K562 (cell line): ENCODE measurements around the gene ZNF124. TPM values are rescaled to one million over a fixed set of nuclear protein-coding genes. Genes with fewer than 3 reads are reported as not detected.

Experiments used
- ARHGAP35 ChIP-seq: fragments of 450-650 bp; IDR thresholded peaks from 2 replicates; pipeline ENCODE4 v1.6.1; 2018; ENCODE audit not compliant: partially characterized antibody
- CHD2 ChIP-seq: IDR thresholded peaks from 2 replicates; pipeline ENCODE4 v1.6.1; 2011; ENCODE audit warnings: low read depth, low read length
- ELF1 ChIP-seq: fragments of 200-800 bp; sonication (Bioruptor generic); IDR thresholded peaks from 2 replicates; pipeline ENCODE4 v1.6.1; 2016; ENCODE audit warnings: missing genetic modification characterization, missing compliant biosample characterization
- EWSR1 ChIP-seq: fragments of 450-650 bp; IDR thresholded peaks from 2 replicates; pipeline ENCODE4 v1.6.1; 2018; ENCODE audit warnings: borderline replicate concordance, mild to moderate bottlenecking, low read depth, moderate library complexity; ENCODE audit not compliant: partially characterized antibody
- HLTF ChIP-seq: fragments of 450-650 bp; IDR thresholded peaks from 2 replicates; pipeline ENCODE4 v1.6.1; 2016
- POLR2B ChIP-seq: fragments of 450-650 bp; IDR thresholded peaks from 2 replicates; pipeline ENCODE4 v1.6.1; 2018; ENCODE audit warnings: low read depth; ENCODE audit not compliant: partially characterized antibody
- POLR3G ChIP-seq: IDR thresholded peaks from 2 replicates; pipeline ENCODE4 v1.6.1; 2011; ENCODE audit not compliant: insufficient read length, insufficient replicate concordance; ENCODE audit errors: extremely low read depth
- PYGO2 ChIP-seq: fragments of 450-650 bp; IDR thresholded peaks from 2 replicates; pipeline ENCODE4 v1.6.1; 2016; ENCODE audit warnings: mild to moderate bottlenecking, missing genetic modification characterization, moderate library complexity, missing compliant biosample characterization
- RBFOX2 ChIP-seq: fragments of 200-400 bp; formaldehyde crosslinking; IDR thresholded peaks from 2 replicates; pipeline ENCODE4 v1.6.1; 2017; ENCODE audit warnings: low read depth, mild to moderate bottlenecking, low read length, moderate library complexity
- RBM14 ChIP-seq: fragments of 200-400 bp; formaldehyde crosslinking; IDR thresholded peaks from 2 replicates; pipeline ENCODE4 v1.6.1; 2018; ENCODE audit warnings: low read depth, mild to moderate bottlenecking, low read length, moderate library complexity, borderline replicate concordance; ENCODE audit not compliant: insufficient read depth
- RFX5 ChIP-seq: IDR thresholded peaks from 2 replicates; pipeline ENCODE4 v1.6.1; 2011; ENCODE audit warnings: low read depth, mild to moderate bottlenecking, improper control_type of control experiment, low read length
- RNF2 ChIP-seq: sonication (generic); IDR thresholded peaks from 2 replicates; pipeline ENCODE4 v1.6.1; 2016
- SRSF3 ChIP-seq: fragments of 200-400 bp; formaldehyde crosslinking; IDR thresholded peaks from 2 replicates; pipeline ENCODE4 v1.6.1; 2016; ENCODE audit warnings: mild to moderate bottlenecking, low read length, moderate library complexity; ENCODE audit not compliant: insufficient read depth
- TCFL5 ChIP-seq: fragments of 250-450 bp; sonication (Bioruptor Pico); conservative IDR thresholded peaks from 2 replicates; pipeline ENCODE4 v1.6.1; 2021; ENCODE audit warnings: mild to moderate bottlenecking, moderate library complexity, matching md5 sums
- polyA plus RNA-seq, 8 experiments: library from polyadenylated mRNA; depleted of rRNA in 4 of 8; stranded (reverse) in 5 of 8; unstranded in 3 of 8; fragments of >200 nt; fragmentation: Nextera tagmentation in 2 of 8; fragmentation: Illumina TruSeq in 1 of 8; extraction: Ambion mirVana in 2 of 8; extraction: Trizol in 1 of 8; gene quantifications; 2 replicates each; pipeline versions ENCODE4 v1.2.1 to v1.2.3, GENCODE V29; 2011 to 2014; ENCODE audit warnings: inconsistent platforms in 1 of 8, missing spikeins in 1 of 8
- total RNA-seq, 7 experiments: library from RNA; depleted of rRNA in 6 of 7; stranded (reverse); fragments of >200 nt in 6 of 7; fragmentation: Illumina TruSeq in 2 of 7; extraction: Trizol in 2 of 7; gene quantifications; 2 replicates each; pipeline versions ENCODE4 v1.2.1 to v1.2.3, GENCODE V29; 2011 to 2021; ENCODE audit warnings: low replicate concordance in 1 of 7
- TF ChIP-seq, protein P1 (sequence below): fragments of 450-650 bp; IDR thresholded peaks from 2 replicates; pipeline ENCODE4 v1.6.1; 2016; ENCODE audit warnings: antibody characterized with exemption
- TF ChIP-seq, protein P2 (sequence below): sonication (generic); formaldehyde crosslinking; IDR thresholded peaks from 2 replicates; pipeline ENCODE4 v1.8.1; 2023; ENCODE audit warnings: mild to moderate bottlenecking, missing genetic modification reagents
- TF ChIP-seq, protein P3 (sequence below): sonication (generic); formaldehyde crosslinking; IDR thresholded peaks from 2 replicates; pipeline ENCODE4 v1.8.0; 2023; ENCODE audit warnings: mild to moderate bottlenecking, missing genetic modification reagents
- TF ChIP-seq, protein P4 (sequence below), 2 experiments: fragments of 450-650 bp; IDR thresholded peaks; 2 replicates each; pipeline ENCODE4 v1.6.1; 2016
- TF ChIP-seq, protein P5 (sequence below): IDR thresholded peaks from 2 replicates; pipeline ENCODE4 v1.6.1; 2011; ENCODE audit warnings: borderline replicate concordance, low read depth, mild to moderate bottlenecking, moderate library complexity, low read length; ENCODE audit not compliant: insufficient read depth, poor library complexity, severe bottlenecking

Gene ZNF124
- total and polyA plus RNA-seq, 9 of the 15 experiments (the other 6 are each of a cell fraction or from before 2014, with no cell fraction given): 7.6 to 71.5 (median 20.2) TPM

DNA sequence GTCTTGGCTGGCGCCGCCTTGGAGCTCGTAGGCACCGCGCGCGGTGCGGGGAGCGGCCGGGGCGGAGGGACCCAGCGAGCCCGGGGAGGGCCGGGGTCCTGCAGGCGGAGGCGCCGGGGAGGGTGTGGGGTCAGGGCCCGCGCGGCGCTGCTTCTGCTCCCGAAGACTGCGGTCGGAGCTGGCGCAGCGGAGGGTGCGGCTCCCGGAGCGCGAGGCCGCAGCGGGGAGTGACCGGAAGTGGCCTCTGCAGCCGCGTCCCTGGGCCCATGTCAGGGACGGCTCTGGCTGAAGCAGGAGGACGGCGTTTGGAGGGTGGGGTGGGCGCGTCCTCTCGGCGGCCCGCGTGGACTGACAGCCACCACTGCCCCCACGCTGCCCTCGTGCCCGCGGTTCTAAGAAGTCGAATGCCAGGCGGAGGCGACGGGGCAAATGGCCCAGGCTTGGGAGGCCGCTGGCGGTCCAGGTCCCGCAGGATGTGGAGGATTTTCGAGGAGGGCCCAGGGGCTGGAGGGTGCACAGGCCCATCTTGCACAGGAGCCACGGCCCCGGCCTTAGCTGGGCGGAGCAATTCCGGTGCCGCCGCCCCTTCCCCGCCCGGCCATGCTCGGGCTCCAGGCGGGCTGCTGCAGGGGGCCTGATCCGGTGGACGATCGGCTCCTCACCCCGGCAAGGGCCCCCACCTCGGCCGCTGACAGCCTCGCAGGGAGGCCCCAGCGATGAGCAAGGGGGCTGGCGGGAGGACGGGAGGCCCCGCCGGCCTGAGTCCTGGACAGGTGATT lies 59.9 kb downstream of the ZNF124 start (continued):
- TF ChIP-seq RBFOX2 (peak; percentile 92), EWSR1 (no peak), PYGO2 (tag) (no peak), CHD2 (no peak), ELF1 (tag) (peak; percentile 86), POLR3G (no peak), ARHGAP35 (no peak), RNF2 (peak; percentile 84; the same call in 1 of the 2 replicates), POLR2B (peak; percentile 33), RBM14 (no peak), RFX5 (no peak), TCFL5 (no peak), HLTF (no peak), SRSF3 (no peak)
- TF ChIP-seq, protein P1, sequence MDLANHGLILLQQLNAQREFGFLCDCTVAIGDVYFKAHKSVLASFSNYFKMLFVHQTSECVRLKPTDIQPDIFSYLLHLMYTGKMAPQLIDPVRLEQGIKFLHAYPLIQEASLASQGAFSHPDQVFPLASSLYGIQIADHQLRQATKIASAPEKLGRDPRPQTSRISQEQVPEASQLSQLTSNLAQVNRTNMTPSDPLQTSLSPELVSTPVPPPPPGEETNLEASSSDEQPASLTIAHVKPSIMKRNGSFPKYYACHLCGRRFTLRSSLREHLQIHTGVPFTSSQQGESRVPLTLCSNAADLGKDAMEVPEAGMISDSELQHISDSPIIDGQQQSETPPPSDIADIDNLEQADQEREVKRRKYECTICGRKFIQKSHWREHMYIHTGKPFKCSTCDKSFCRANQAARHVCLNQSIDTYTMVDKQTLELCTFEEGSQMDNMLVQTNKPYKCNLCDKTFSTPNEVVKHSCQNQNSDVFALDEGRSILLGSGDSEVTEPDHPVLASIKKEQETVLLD: no peak
- TF ChIP-seq, protein P2, sequence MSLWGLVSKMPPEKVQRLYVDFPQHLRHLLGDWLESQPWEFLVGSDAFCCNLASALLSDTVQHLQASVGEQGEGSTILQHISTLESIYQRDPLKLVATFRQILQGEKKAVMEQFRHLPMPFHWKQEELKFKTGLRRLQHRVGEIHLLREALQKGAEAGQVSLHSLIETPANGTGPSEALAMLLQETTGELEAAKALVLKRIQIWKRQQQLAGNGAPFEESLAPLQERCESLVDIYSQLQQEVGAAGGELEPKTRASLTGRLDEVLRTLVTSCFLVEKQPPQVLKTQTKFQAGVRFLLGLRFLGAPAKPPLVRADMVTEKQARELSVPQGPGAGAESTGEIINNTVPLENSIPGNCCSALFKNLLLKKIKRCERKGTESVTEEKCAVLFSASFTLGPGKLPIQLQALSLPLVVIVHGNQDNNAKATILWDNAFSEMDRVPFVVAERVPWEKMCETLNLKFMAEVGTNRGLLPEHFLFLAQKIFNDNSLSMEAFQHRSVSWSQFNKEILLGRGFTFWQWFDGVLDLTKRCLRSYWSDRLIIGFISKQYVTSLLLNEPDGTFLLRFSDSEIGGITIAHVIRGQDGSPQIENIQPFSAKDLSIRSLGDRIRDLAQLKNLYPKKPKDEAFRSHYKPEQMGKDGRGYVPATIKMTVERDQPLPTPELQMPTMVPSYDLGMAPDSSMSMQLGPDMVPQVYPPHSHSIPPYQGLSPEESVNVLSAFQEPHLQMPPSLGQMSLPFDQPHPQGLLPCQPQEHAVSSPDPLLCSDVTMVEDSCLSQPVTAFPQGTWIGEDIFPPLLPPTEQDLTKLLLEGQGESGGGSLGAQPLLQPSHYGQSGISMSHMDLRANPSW (CRISPR knock-in tag): no peak
- TF ChIP-seq, protein P3, sequence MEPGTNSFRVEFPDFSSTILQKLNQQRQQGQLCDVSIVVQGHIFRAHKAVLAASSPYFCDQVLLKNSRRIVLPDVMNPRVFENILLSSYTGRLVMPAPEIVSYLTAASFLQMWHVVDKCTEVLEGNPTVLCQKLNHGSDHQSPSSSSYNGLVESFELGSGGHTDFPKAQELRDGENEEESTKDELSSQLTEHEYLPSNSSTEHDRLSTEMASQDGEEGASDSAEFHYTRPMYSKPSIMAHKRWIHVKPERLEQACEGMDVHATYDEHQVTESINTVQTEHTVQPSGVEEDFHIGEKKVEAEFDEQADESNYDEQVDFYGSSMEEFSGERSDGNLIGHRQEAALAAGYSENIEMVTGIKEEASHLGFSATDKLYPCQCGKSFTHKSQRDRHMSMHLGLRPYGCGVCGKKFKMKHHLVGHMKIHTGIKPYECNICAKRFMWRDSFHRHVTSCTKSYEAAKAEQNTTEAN: no peak
- TF ChIP-seq, protein P4, sequence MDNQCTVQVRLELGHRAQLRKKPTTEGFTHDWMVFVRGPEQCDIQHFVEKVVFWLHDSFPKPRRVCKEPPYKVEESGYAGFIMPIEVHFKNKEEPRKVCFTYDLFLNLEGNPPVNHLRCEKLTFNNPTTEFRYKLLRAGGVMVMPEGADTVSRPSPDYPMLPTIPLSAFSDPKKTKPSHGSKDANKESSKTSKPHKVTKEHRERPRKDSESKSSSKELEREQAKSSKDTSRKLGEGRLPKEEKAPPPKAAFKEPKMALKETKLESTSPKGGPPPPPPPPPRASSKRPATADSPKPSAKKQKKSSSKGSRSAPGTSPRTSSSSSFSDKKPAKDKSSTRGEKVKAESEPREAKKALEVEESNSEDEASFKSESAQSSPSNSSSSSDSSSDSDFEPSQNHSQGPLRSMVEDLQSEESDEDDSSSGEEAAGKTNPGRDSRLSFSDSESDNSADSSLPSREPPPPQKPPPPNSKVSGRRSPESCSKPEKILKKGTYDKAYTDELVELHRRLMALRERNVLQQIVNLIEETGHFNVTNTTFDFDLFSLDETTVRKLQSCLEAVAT (IDR thresholded peaks at IDR 0.05): 0 out of 4 replicates have a peak, but pooled peaks of 1 of the 2 experiments have one; percentile 39
- TF ChIP-seq, protein P5, sequence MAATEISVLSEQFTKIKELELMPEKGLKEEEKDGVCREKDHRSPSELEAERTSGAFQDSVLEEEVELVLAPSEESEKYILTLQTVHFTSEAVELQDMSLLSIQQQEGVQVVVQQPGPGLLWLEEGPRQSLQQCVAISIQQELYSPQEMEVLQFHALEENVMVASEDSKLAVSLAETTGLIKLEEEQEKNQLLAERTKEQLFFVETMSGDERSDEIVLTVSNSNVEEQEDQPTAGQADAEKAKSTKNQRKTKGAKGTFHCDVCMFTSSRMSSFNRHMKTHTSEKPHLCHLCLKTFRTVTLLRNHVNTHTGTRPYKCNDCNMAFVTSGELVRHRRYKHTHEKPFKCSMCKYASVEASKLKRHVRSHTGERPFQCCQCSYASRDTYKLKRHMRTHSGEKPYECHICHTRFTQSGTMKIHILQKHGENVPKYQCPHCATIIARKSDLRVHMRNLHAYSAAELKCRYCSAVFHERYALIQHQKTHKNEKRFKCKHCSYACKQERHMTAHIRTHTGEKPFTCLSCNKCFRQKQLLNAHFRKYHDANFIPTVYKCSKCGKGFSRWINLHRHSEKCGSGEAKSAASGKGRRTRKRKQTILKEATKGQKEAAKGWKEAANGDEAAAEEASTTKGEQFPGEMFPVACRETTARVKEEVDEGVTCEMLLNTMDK: no peak
